IPS DF 4.7 (cell line): Measurements from ENCODE around the gene NRBF2.

Experiments used
- DNase-seq: peaks from one replicate; pipeline ENCODE4 v3.0.0-alpha.2; 2013; ENCODE audit warnings: low spot score; ENCODE audit errors: extremely low read depth

The NRBF2 gene

DNA sequence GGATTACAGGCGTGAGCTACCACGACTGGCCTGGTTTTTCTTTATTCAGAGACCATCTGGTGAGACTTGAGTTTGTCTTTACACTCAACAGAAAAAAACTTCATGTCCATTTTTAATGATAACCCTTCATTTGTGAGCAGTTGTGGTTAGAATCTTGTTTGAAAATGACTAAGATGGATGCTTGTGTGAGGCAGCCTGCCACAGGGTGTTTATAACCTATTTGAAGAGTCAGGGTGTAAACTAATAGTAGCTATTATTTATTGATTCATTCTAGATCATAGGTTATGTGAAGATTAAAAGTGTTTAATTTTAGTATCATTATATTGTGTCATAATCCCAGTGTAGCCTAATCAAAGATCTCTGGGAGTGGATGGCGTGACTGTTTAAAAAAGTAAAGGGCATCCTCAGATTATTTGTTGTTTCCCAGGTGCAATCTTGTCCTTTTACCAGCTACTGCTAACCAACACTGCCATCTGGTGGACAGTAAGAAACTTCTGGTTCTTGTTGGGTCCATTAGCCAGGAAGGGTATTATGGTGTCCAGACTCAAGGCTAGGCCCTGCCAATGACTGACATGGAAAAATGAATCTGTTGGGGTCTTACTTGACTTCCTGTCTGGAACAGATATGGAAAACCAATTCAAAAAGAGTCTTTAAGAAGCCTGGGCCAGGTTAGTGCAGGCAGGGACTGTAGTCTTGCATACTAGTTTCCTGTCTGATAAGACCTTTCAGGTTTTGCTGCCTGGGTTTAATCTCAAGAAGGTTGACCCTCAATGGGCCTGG is 24.9 kb downstream of the NRBF2 start:
- DNase-seq: peak; percentile 75

- no peak for DNase-seq
These were observed 28.5 kb downstream of the NRBF2 start for GRCh38 chr10:63161592-63161991.

GRCh38 chr10:63164166-63164623 is 31.1 kb downstream of the NRBF2 start:
- no peak for DNase-seq

DNA sequence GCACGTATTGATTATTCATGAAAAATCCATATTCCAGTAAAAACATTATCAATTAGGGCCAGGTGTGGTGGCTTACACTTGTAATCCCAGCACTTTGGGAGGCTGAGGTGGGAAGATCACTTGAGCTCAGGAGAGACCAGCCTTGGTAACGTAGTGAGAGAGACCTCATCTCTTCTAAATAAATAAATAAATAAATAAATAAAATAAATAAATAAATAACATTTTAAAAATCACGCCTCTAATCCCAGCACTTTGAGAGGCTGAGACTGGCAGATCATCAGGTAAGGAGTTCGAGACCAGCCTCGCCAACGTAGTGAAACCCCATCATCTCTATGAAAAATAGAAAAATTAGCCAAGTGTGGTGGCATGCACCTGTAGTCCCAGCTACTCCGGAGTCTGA is 32.1 kb downstream of the NRBF2 start:
- DNase-seq: no peak

GRCh38 chr10:63166742-63167258 is 33.7 kb downstream of the NRBF2 start:
- peak; percentile 25 for DNase-seq

DNA sequence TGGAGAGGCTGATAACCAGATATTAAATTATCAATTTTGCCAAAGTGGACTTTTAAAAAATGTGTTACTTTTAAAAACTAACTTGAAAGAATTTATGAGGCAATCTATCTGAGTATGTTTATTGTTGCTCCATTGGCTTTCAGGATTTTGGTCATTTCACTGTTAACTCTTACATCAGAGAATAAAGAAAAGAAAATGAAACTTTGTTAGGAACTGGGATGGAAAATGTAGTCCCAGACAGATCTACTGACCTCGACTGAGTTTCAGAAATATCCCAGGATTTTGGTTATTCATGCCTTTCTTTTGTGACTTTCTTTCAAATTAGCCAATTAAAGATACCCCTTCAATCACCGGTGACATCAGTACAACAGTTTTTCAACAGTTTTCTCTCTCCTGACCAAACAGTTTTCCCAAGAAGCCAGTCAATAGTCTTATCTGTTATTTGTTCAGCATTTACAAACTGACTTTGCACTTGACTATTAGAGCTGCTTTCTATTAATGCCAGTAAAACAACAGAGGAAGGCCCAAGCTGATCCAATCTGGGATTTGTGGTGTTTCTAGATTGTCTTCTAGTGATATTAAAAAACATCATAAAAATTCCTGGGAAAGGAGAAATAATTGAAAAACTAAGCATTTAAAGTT is 35.8 kb downstream of the NRBF2 start:
- no peak for DNase-seq

GRCh38 chr10:63169624-63170023 is 36.5 kb downstream of the NRBF2 start:
- no peak for DNase-seq

- no peak for DNase-seq
These were observed 38.2 kb downstream of the NRBF2 start for GRCh38 chr10:63171255-63171855.

DNA sequence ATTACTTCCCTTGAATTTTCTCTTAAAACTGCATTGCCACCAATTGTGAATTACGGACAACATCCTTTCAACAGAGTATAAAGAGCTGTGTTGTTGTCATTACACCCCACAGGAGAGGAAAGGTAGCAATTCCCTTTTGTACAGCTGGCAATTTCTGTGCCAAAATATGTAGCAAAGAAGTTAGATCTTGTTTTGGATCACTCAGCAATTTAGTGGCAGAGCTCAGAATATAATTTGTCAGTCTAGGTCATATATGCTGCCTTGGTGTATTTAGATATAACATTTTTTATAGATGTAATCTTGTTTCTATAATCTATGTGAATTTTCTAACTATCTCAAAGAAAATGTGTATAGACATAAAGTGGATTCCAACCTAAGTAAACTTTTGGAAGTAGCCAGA is 38.8 kb downstream of the NRBF2 start:
- DNase-seq: no peak

DNA sequence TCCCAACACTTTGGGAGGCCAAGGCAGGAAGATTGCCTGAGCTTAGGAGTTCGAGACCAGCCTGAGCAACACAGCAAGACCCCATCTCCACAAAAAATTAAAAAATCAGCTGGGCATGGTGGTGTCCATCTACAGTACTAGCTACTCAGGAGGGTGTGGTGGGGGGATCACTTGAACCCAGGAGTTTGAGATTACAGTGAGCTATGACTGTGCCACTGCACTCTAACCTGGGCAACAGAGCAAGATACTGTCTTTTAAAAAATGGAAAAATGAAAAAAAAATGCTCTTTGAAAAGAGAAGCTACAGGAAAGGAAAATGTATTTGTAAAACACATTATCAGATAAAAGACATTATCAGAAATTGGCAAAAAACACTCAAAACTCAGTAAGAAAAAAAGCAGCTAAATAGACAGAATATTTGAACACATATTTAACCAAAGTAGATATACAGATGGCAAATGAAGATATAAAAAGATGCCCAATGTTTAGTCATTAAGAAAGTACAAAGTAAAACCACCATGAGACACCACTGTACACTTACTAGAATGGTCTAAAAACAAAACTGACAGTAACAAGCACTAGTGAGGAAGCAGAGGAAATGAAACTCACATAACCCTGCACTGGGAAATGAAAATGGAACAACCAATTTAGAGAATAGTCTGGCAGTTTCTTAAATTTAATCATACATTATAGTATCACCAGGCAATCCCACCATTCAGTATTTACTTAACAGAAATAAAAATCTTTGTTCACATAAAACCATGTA is 40.5 kb downstream of the NRBF2 start:
- no peak for DNase-seq

DNA sequence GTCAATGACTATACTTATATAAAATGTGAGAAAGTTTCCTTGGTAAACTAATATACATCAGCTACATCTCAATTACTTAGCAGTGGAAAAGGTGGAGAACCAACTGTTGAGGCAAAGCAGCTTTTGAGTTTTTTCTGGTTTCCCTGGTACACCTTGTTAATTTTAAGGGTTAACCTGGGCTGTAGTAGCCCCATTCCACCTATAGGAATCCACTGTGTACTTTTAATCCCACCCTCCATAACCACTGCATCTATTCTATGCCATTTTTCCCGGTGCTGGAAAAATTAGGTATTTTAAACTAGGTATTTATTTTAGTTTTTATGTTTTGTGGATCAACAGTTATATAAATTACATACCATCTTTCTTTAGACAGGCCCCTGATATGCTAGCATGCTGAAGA is 42.4 kb downstream of the NRBF2 start:
- no peak for DNase-seq

DNA sequence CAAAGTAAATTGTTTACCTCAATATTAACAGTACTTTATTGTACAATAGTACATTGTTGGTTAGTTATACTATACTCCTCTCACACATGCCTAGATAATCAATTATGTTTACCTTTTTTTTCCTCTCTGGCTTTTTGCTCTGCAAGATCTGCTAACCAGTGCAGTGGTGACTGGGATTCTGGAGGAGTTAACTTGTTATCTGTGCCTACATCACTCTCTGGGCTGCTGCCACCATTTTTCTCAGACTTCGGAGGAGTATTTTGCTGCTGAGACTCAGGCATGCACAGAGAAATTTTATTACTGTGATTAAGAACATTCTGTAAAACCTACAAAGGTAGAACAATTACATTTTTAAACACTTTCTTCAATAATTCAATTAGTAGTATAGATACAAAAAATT is 59.7 kb downstream of the NRBF2 start:
- DNase-seq: no peak

- no peak for DNase-seq
These were observed 64.4 kb downstream of the NRBF2 start for GRCh38 chr10:63197344-63198092.

DNA sequence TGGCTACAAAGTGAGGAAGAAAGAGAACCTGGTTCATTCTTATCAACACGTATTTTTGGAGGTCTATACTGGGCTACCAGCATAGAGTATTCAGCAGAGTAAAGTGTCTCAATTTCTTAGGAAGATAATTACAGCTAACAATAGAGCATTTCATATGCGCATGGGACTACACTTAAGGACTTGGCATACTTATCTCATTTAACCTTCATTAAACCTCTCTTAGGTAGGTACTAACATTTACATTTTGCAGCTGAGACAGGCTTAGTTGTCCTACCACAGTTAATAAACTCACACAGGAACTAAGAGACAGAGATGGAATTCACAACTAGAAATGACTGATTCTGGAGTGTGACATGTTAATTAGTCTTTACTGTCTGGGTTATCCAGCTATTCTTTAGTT is 66.6 kb downstream of the NRBF2 start:
- no peak for DNase-seq

- no peak for DNase-seq
These were observed 67.3 kb downstream of the NRBF2 start for GRCh38 chr10:63200431-63200830.

GRCh38 chr10:63201118-63201517 is 68.0 kb downstream of the NRBF2 start:
- DNase-seq: no peak
